Trophoblast cell (in vitro differentiated cells and primary cell): ENCODE results near the gene CCDC73.
A peak's percentile ranks its signal among the peaks of the same experiment; 100 is the strongest.

ENCODE experiments used
- DNase-seq, 2 donors: peaks; one replicate each; pipeline ENCODE4 v3.0.0-alpha.2; 2016
- H2AFZ ChIP-seq: 2 replicates; pipeline ENCODE4 v1.6.1; 2013; ENCODE audit warnings: low read length, moderate library complexity, mild to moderate bottlenecking; ENCODE audit not compliant: insufficient read depth, poor library complexity
- H2AK5ac ChIP-seq: 2 replicates; pipeline ENCODE4 v1.6.1; 2013; ENCODE audit warnings: mild to moderate bottlenecking, low read length
- H2BK120ac ChIP-seq: 2 replicates; pipeline ENCODE4 v1.6.1; 2013; ENCODE audit warnings: low read length, mild to moderate bottlenecking, moderate library complexity; ENCODE audit not compliant: insufficient read depth, poor library complexity
- H2BK12ac ChIP-seq: 2 replicates; pipeline ENCODE4 v1.6.1; 2013; ENCODE audit warnings: mild to moderate bottlenecking, low read length, moderate library complexity
- H2BK5ac ChIP-seq: 2 replicates; pipeline ENCODE4 v1.6.1; 2013; ENCODE audit warnings: low read length, low read depth, moderate library complexity, mild to moderate bottlenecking; ENCODE audit not compliant: poor library complexity
- H3K14ac ChIP-seq: 2 replicates; pipeline ENCODE4 v1.6.1; 2013; ENCODE audit warnings: mild to moderate bottlenecking, low read length
- H3K18ac ChIP-seq: 2 replicates; pipeline ENCODE4 v1.6.1; 2013; ENCODE audit warnings: mild to moderate bottlenecking, low read length
- H3K23ac ChIP-seq: 2 replicates; pipeline ENCODE4 v1.6.1; 2013; ENCODE audit warnings: low read length
- H3K27ac ChIP-seq: 2 replicates; pipeline ENCODE4 v1.5.1; 2013; ENCODE audit warnings: low read depth, mild to moderate bottlenecking, inconsistent platforms, low read length, moderate library complexity
- H3K27me3 ChIP-seq: 2 replicates; pipeline ENCODE4 v1.6.1; 2013; ENCODE audit warnings: inconsistent platforms, mild to moderate bottlenecking, low read length, moderate library complexity; ENCODE audit not compliant: insufficient read depth
- H3K36me3 ChIP-seq, 2 experiments: 1 replicate in 1 of 2; 2 replicates in 1 of 2; pipeline ENCODE4 v1.6.1; 2013; ENCODE audit warnings: low read length in 2 of 2, mild to moderate bottlenecking in 2 of 2, moderate library complexity in 1 of 2; ENCODE audit not compliant: insufficient read depth in 2 of 2, control insufficient read depth in 1 of 2
- H3K4ac ChIP-seq: 2 replicates; pipeline ENCODE4 v1.6.1; 2013; ENCODE audit warnings: low read depth, mild to moderate bottlenecking, low read length, moderate library complexity
- H3K4me1 ChIP-seq, 2 experiments: 1 replicate in 1 of 2; 2 replicates in 1 of 2; pipeline ENCODE4 v1.6.1; 2013; ENCODE audit warnings: low read length in 2 of 2, mild to moderate bottlenecking in 2 of 2, moderate library complexity in 1 of 2; ENCODE audit not compliant: insufficient read depth in 2 of 2, control insufficient read depth in 1 of 2
- H3K4me2 ChIP-seq: 2 replicates; pipeline ENCODE4 v1.6.1; 2013; ENCODE audit warnings: inconsistent platforms, mild to moderate bottlenecking, low read length, moderate library complexity
- H3K4me3 ChIP-seq: 2 replicates; pipeline ENCODE4 v1.5.1; 2013; ENCODE audit warnings: mild to moderate bottlenecking, low read depth, low read length, inconsistent platforms
- H3K79me1 ChIP-seq: one replicate; pipeline ENCODE4 v1.6.1; 2013; ENCODE audit warnings: low read length
- H3K79me2 ChIP-seq: 2 replicates; pipeline ENCODE4 v1.6.1; 2013; ENCODE audit warnings: low read length, mild to moderate bottlenecking; ENCODE audit not compliant: control insufficient read depth, insufficient read depth, poor library complexity
- H3K9ac ChIP-seq: 2 replicates; pipeline ENCODE4 v1.6.1; 2013; ENCODE audit warnings: mild to moderate bottlenecking, low read length
- H3K9me3 ChIP-seq: 2 replicates; pipeline ENCODE4 v1.6.1; 2013; ENCODE audit warnings: low read depth, mild to moderate bottlenecking, control low read depth, inconsistent platforms, low read length; ENCODE audit not compliant: insufficient read depth
- H4K12ac ChIP-seq: 2 replicates; pipeline ENCODE4 v1.6.1; 2013; ENCODE audit warnings: low read depth, mild to moderate bottlenecking, low read length, moderate library complexity
- H4K8ac ChIP-seq: 2 replicates; pipeline ENCODE4 v1.6.1; 2013; ENCODE audit warnings: low read depth, mild to moderate bottlenecking, low read length, moderate library complexity
- H4K91ac ChIP-seq: one replicate; pipeline ENCODE4 v1.6.1; 2013; ENCODE audit warnings: low read depth, mild to moderate bottlenecking, low read length, moderate library complexity
- WGBS: extraction: QIAGEN DNeasy Blood & Tissue Kit; methylation state at CpG from one replicate; pipeline ENCODE4 v1.1.7; 2013; ENCODE audit warnings: missing lambda C conversion rate; ENCODE audit not compliant: insufficient read length, insufficient coverage; ENCODE audit errors: extremely low coverage; 5-methylcytosine and 5-hydroxymethylcytosine counted together

CCDC73 gene

DNA sequence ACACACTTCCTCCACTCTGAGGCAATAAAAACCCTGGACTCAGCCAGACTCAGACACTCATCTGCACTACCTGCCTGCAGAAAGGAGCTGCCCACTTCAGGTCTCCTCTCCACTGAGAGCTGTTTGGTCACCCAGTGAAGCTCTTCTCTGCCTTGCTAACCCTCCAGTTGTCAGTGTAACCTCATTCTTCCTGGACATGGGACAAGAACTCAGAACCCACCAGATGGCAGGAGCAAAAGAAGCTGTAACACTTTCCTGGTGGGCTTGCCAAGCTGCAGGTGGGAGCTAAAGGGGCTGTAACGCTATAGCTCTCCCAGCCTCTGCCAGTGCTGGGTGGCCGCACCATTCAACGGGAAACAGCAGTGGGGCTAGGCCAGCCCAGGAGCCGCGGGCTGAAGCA is 89.7 kb downstream of the CCDC73 start:
- Histone ChIP-seq H3K4me2 (no peak overlapping the region), H3K4me3 (peak overlapping the region; percentile 42), H4K12ac (no peak overlapping the region), H3K4me1 (no peaks in the 10 kb centered on the region), H2BK12ac (no peak overlapping the region), H4K8ac (no peak overlapping the region), H3K14ac (no peak overlapping the region), H2BK5ac (no peak overlapping the region), H2BK120ac (no peak overlapping the region), H3K27me3 (no peaks in the 10 kb centered on the region), H2AK5ac (no peak overlapping the region), H3K36me3 (no peaks in the 10 kb centered on the region), H3K9me3 (peaks cover 14% of the 10 kb centered on the region), H3K27ac (no peak overlapping the region), H3K79me1 (no peaks in the 10 kb centered on the region), H4K91ac (no peak overlapping the region), H3K4ac (no peak overlapping the region), H3K79me2 (no peaks in the 10 kb centered on the region), H2AFZ (no peak overlapping the region), H3K23ac (no peak overlapping the region), H3K9ac (no peak overlapping the region), H3K18ac (no peak overlapping the region)
- WGBS = no CpG with 5 or more reads among the region's 5 CpGs
- no peak for DNase-seq

DNA sequence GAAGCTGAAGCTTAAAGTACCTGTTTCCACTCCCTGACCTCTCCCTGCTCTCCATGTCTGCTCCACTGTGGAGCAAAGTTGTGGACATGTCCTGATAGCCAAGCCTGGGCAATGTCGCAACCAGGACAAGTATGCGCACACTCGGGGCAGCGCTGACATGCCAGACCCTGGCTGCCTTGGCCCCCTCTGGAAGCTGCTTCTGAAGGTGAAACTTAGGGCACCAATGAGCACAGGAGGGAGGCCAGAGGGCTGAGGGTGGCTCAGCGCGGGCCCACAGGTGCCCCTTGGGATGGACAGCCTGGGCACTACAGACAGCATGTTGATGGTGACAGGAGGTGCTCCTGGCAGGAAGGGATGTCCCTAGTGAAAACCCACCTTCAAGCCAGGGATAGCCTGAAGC is 90.2 kb downstream of the CCDC73 start:
- H4K12ac ChIP-seq = no peak overlapping the region
- no peak overlapping the region for H3K27ac ChIP-seq
- no peak overlapping the region for H2AFZ ChIP-seq
- no peak for DNase-seq
- no peak overlapping the region for H3K18ac ChIP-seq
- WGBS = no CpG with 5 or more reads among the region's 6 CpGs
- H2BK120ac ChIP-seq = no peak overlapping the region
- no peaks in the 10 kb centered on the region for H3K79me2 ChIP-seq
- H3K23ac ChIP-seq = no peak overlapping the region
- H2BK12ac ChIP-seq = no peak overlapping the region
- no peak overlapping the region for H3K4me2 ChIP-seq
- no peak overlapping the region for H3K14ac ChIP-seq
- H3K4me1 ChIP-seq = no peaks in the 10 kb centered on the region
- no peak overlapping the region for H4K8ac ChIP-seq
- no peak overlapping the region for H4K91ac ChIP-seq
- H3K9ac ChIP-seq = peak overlapping the region; percentile 5
- no peaks in the 10 kb centered on the region for H3K36me3 ChIP-seq
- no peaks in the 10 kb centered on the region for H3K79me1 ChIP-seq
- H3K4ac ChIP-seq = no peak overlapping the region
- no peaks in the 10 kb centered on the region for H3K27me3 ChIP-seq
- H2AK5ac ChIP-seq = no peak overlapping the region
- peaks cover 14% of the 10 kb centered on the region for H3K9me3 ChIP-seq
- H3K4me3 ChIP-seq = no peak overlapping the region
- no peak overlapping the region for H2BK5ac ChIP-seq

- H3K23ac ChIP-seq = no peak overlapping the region
- no peak overlapping the region for H3K14ac ChIP-seq
- no peak overlapping the region for H3K4ac ChIP-seq
- H3K27ac ChIP-seq = no peak overlapping the region
- no peak overlapping the region for H3K4me3 ChIP-seq
- no peak overlapping the region for H4K8ac ChIP-seq
- H3K79me2 ChIP-seq = no peaks in the 10 kb centered on the region
- no peak overlapping the region for H3K18ac ChIP-seq
- no CpG with 5 or more reads among the region's 1 CpG for WGBS
- H3K9me3 ChIP-seq = peaks cover 14% of the 10 kb centered on the region
- H4K91ac ChIP-seq = no peak overlapping the region
- no peak for DNase-seq
- H3K27me3 ChIP-seq = no peaks in the 10 kb centered on the region
- no peak overlapping the region for H3K9ac ChIP-seq
- H2BK120ac ChIP-seq = no peak overlapping the region
- no peak overlapping the region for H2AFZ ChIP-seq
- H2AK5ac ChIP-seq = no peak overlapping the region
- H3K79me1 ChIP-seq = no peaks in the 10 kb centered on the region
- H3K4me1 ChIP-seq = no peaks in the 10 kb centered on the region
- H3K36me3 ChIP-seq = no peaks in the 10 kb centered on the region
- no peak overlapping the region for H2BK5ac ChIP-seq
- no peak overlapping the region for H2BK12ac ChIP-seq
- no peak overlapping the region for H4K12ac ChIP-seq
- no peak overlapping the region for H3K4me2 ChIP-seq
These were observed 92.8 kb downstream of the CCDC73 start for GRCh38 chr11:32701616-32702015.

GRCh38 chr11:32698579-32698978 is 95.9 kb downstream of the CCDC73 start:
- Histone ChIP-seq H3K23ac (no peak overlapping the region), H3K27me3 (no peaks in the 10 kb centered on the region), H3K4me2 (no peak overlapping the region), H4K12ac (no peak overlapping the region), H3K4me1 (no peaks in the 10 kb centered on the region), H3K9ac (no peak overlapping the region), H3K14ac (no peak overlapping the region), H2BK120ac (no peak overlapping the region), H4K8ac (no peak overlapping the region), H3K79me1 (no peaks in the 10 kb centered on the region), H3K4me3 (no peak overlapping the region), H3K36me3 (no peaks in the 10 kb centered on the region), H2AFZ (no peak overlapping the region), H2BK12ac (no peak overlapping the region), H3K4ac (no peak overlapping the region), H3K27ac (no peak overlapping the region), H4K91ac (no peak overlapping the region), H3K9me3 (no peaks in the 10 kb centered on the region), H3K79me2 (no peaks in the 10 kb centered on the region), H3K18ac (no peak overlapping the region), H2AK5ac (no peak overlapping the region), H2BK5ac (no peak overlapping the region)
- WGBS = no CpG with 5 or more reads among the region's 2 CpGs
- no peak for DNase-seq
